Caco-2 (cell line): ENCODE measurements around the gene WWOX. TPM values are rescaled to one million over a fixed set of nuclear protein-coding genes. Genes with fewer than 3 reads are reported as not detected.

Experiments
- BruUV-seq: library from RNA; stranded (reverse); fragments of 400-500 nt; replicated peaks from 2 replicates; lab custom pipeline; 2021; lab: Mats Ljungman, UMichigan
- CTCF ChIA-PET: fragments of 300-600 bp; sonication (Branson Sonifier 250); formaldehyde crosslinking; loops from one replicate; lab custom pipeline; 2022; ENCODE audit warnings: antibody characterized with exemption; lab: Charles Lee
- POLR2A ChIA-PET: fragments of 300-600 bp; sonication (Branson Sonifier 250); formaldehyde crosslinking; loops from one replicate; lab custom pipeline; 2022; ENCODE audit warnings: antibody characterized with exemption; lab: Charles Lee
- DNase-seq, 2 experiments: peaks; one replicate each; pipeline versions ENCODE4 v3.0.0 to v3.0.0-alpha.2; 2020 to 2022
- H3K27me3 ChIP-seq: replicated peaks from 2 replicates; pipeline ENCODE4 v1.6.0; 2011; ENCODE audit warnings: low read length; ENCODE audit not compliant: control insufficient read depth, insufficient read depth
- H3K36me3 ChIP-seq: 2 replicates; pipeline ENCODE4 v1.5.1; 2011; ENCODE audit warnings: low read length; ENCODE audit not compliant: control insufficient read depth, insufficient read depth
- H3K4me1 ChIP-seq: fragments of 250-450 bp; sonication (Bioruptor Pico); 2 replicates; pipeline ENCODE4 v1.5.1; 2020; ENCODE audit warnings: mild to moderate bottlenecking
- H3K4me3 ChIP-seq: 2 replicates; pipeline ENCODE4 v1.5.1; 2011; ENCODE audit warnings: low read depth, mild to moderate bottlenecking, control low read depth, low read length
- H3K9me3 ChIP-seq: fragments of 250-450 bp; sonication (Bioruptor Pico); 2 replicates; pipeline ENCODE4 v1.5.1; 2020; ENCODE audit warnings: mild to moderate bottlenecking, moderate library complexity
- H3K27ac Mint-ChIP-seq: one replicate; pipeline ENCODE4 v1.8.0; 2022; ENCODE audit warnings: mixed read lengths; ENCODE audit not compliant: unreplicated experiment
- H3K27me3 Mint-ChIP-seq: one replicate; pipeline ENCODE4 v1.8.0; 2022; ENCODE audit warnings: mixed read lengths; ENCODE audit not compliant: insufficient read depth, unreplicated experiment
- H3K36me3 Mint-ChIP-seq: one replicate; pipeline ENCODE4 v1.8.0; 2022; ENCODE audit warnings: mild to moderate bottlenecking, mixed read lengths; ENCODE audit not compliant: insufficient read depth, unreplicated experiment
- H3K4me1 Mint-ChIP-seq: one replicate; pipeline ENCODE4 v1.8.0; 2022; ENCODE audit warnings: low read depth, mixed read lengths; ENCODE audit not compliant: unreplicated experiment
- H3K4me3 Mint-ChIP-seq: one replicate; pipeline ENCODE4 v1.8.0; 2022; ENCODE audit warnings: mild to moderate bottlenecking, moderate library complexity, mixed read lengths; ENCODE audit not compliant: unreplicated experiment
- H3K9me3 Mint-ChIP-seq: one replicate; pipeline ENCODE4 v1.8.0; 2022; ENCODE audit warnings: mixed read lengths; ENCODE audit not compliant: unreplicated experiment
- intact Hi-C: fragments of 100-400 bp; cut with micrococcal nuclease; formaldehyde crosslinking; loops from one replicate; pipeline ENCODE4 v1.10.0; 2022; ENCODE audit not compliant: unreplicated experiment
- total RNA-seq: library from RNA; stranded (reverse); gene quantifications from 2 replicates; pipeline ENCODE4 v1.2.3, GENCODE V29; 2022
- TF ChIP-seq, protein P1 (sequence below), 2 experiments: fragments of 200-600 bp in 1 of 2; IDR thresholded peaks; 1 replicate in 1 of 2; 2 replicates in 1 of 2; pipeline versions ENCODE4 v1.5.1 to v1.8.0; 2011 to 2022; ENCODE audit warnings: antibody characterized with exemption in 1 of 2, control low read depth in 1 of 2, inconsistent platforms in 1 of 2, low read depth in 1 of 2, low read length in 1 of 2, mild to moderate bottlenecking in 1 of 2, moderate library complexity in 1 of 2; ENCODE audit not compliant: insufficient read depth in 1 of 2, severe bottlenecking in 1 of 2, unreplicated experiment in 1 of 2

WWOX gene
- total RNA-seq, 1 experiment from 2014 or later: 45.0 TPM

DNA sequence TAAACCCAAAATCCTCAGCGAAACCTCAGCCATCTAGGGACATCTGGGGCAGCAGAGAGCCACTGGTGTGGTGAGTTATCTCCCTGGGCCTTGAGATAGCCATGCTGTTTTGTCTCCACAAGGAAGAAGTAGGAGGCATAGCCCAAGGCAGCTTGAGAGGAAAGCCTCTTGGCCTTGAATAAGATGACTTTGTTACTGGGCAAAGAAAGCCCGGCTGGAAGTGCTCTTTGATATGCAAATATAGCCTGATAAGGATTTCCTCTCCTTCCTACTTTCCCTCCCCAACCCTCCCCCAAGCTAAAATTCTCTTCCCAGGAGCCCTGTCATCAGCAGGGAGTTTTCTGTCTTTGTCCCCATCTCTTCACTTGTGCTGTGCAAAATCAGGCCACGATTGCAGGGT lies 806.7 kb downstream of the WWOX start:
- intact Hi-C loops: no loop called here
- Mint-ChIP-seq H3K27me3 (no peaks in the 10 kb centered on the region), H3K4me3 (no peak overlapping the region)

DNA sequence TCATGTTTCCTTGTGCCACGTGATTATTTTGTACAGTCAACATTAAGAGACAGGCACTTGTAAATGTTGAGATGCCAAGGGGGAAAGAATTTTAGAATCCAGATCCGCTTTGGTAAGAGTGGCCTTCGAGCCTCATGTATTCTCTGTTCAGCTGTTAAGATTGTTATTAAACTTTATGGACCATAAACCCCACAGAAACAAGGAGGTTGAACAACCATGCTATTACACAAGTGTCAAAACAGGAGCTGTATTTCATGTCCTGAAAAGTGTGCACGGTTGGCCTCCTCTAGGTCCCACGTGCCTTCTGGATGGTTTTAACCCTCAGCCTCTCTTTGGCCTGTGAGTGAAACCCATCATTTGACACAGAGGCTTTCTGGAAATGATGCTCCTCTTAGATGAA lies 809.8 kb downstream of the WWOX start:
- no peaks in the 10 kb centered on the region for H3K27me3 Mint-ChIP-seq
- H3K36me3 Mint-ChIP-seq: no peaks in the 10 kb centered on the region
- intact Hi-C loops: no loop called here
- no peak overlapping the region for H3K27ac Mint-ChIP-seq
- ChIA-PET POLR2A (no interaction called here), CTCF (no interaction called here)
- no peaks in the 10 kb centered on the region for H3K27me3 ChIP-seq
- TF ChIP-seq, protein P1, sequence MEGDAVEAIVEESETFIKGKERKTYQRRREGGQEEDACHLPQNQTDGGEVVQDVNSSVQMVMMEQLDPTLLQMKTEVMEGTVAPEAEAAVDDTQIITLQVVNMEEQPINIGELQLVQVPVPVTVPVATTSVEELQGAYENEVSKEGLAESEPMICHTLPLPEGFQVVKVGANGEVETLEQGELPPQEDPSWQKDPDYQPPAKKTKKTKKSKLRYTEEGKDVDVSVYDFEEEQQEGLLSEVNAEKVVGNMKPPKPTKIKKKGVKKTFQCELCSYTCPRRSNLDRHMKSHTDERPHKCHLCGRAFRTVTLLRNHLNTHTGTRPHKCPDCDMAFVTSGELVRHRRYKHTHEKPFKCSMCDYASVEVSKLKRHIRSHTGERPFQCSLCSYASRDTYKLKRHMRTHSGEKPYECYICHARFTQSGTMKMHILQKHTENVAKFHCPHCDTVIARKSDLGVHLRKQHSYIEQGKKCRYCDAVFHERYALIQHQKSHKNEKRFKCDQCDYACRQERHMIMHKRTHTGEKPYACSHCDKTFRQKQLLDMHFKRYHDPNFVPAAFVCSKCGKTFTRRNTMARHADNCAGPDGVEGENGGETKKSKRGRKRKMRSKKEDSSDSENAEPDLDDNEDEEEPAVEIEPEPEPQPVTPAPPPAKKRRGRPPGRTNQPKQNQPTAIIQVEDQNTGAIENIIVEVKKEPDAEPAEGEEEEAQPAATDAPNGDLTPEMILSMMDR (IDR thresholded peaks at IDR 0.05; ENCODE audit: insufficient read depth in 1 of 2, low read depth in 1 of 2, low read length in 1 of 2, severe bottlenecking in 1 of 2, unreplicated experiment in 1 of 2): no peak
- H3K4me1 Mint-ChIP-seq: no peaks in the 10 kb centered on the region
- DNase-seq: no peak
- no peaks in the 10 kb centered on the region for H3K4me1 ChIP-seq
- no TSS peak for BruUV-seq
- no peak overlapping the region for H3K4me3 ChIP-seq
- no peak overlapping the region for H3K4me3 Mint-ChIP-seq
- H3K36me3 ChIP-seq: no peaks in the 10 kb centered on the region
- no peaks in the 10 kb centered on the region for H3K9me3 ChIP-seq
- H3K9me3 Mint-ChIP-seq: peaks cover 9% of the 10 kb centered on the region

More for the DNA sequence above, 806.7 kb downstream of the WWOX start:
- TF ChIP-seq, protein P1 (IDR thresholded peaks at IDR 0.05; ENCODE audit: insufficient read depth in 1 of 2, low read depth in 1 of 2, low read length in 1 of 2, severe bottlenecking in 1 of 2, unreplicated experiment in 1 of 2): no peak
- Histone ChIP-seq H3K36me3 (no peaks in the 10 kb centered on the region), H3K9me3 (no peaks in the 10 kb centered on the region), H3K27me3 (no peaks in the 10 kb centered on the region), H3K4me3 (no peak overlapping the region), H3K4me1 (no peaks in the 10 kb centered on the region)
- Mint-ChIP-seq H3K9me3 (peaks cover 6% of the 10 kb centered on the region), H3K4me1 (no peaks in the 10 kb centered on the region), H3K27ac (no peak overlapping the region), H3K36me3 (no peaks in the 10 kb centered on the region)
- no peak for DNase-seq
- CTCF ChIA-PET: no interaction called here
- POLR2A ChIA-PET: no interaction called here
- no TSS peak for BruUV-seq

DNA sequence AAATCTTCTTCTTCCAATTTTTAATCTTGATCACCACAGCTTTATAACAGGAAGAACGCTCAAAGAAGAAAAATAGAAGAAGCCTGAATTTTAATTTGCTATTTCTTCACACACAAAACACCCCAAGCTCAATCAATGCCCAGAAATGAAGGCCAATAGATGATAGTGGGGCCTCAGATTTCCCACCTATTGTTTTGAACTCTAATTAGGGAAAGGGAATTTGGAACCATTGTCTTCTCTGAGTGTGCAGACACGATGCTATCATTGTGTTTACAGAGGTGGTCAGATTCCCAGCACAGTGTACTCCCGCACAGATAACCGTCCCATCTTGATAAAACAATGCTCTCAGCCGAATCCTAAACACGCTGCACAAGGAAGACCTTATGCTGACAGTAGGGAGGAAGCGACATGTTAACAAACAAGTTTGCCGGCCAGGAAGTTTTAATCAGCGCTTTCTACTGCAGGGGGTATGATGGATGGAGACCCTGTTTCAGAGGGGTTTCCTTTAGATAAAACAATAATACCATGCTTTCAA lies 816.4 kb downstream of the WWOX start:
- no peak overlapping the region for H3K4me3 ChIP-seq
- no peaks in the 10 kb centered on the region for H3K27me3 ChIP-seq
- DNase-seq: no peak
- no peaks in the 10 kb centered on the region for H3K4me1 ChIP-seq
- BruUV-seq: no TSS peak
- Mint-ChIP-seq H3K27me3 (no peaks in the 10 kb centered on the region), H3K27ac (no peak overlapping the region), H3K36me3 (no peaks in the 10 kb centered on the region), H3K9me3 (peaks cover 8% of the 10 kb centered on the region), H3K4me3 (no peak overlapping the region), H3K4me1 (no peaks in the 10 kb centered on the region)
- ChIA-PET CTCF (no interaction called here), POLR2A (no interaction called here)
- TF ChIP-seq, protein P1 (IDR thresholded peaks at IDR 0.05; ENCODE audit: insufficient read depth in 1 of 2, low read depth in 1 of 2, low read length in 1 of 2, severe bottlenecking in 1 of 2, unreplicated experiment in 1 of 2): no peak
- H3K9me3 ChIP-seq: no peaks in the 10 kb centered on the region
- H3K36me3 ChIP-seq: no peaks in the 10 kb centered on the region
- intact Hi-C loops: no loop called here
